ELF-1 (cell line): ENCODE measurements around the gene MYCBPAP.

Experiments used
- DNase-seq: peaks from one replicate; pipeline ENCODE4 v3.0.0-alpha.2; 2016; ENCODE audit warnings: low read depth, low spot score

The MYCBPAP gene

DNA sequence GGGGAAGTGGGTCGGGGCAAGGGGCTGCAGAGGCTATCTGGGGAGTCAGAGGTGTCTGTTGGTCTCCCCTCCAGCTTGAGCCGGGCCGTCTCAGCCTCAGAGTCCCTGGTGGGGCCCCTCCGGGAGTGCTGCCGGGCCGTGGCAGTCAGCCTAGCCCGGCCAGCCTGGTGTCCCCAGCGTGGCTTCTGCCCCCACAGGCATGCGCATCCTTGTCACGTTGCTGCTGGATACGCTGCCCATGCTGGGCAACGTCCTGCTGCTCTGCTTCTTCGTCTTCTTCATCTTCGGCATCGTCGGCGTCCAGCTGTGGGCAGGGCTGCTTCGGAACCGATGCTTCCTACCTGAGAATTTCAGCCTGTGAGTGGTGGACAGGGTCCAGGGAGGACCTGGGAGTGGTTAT, 63.4 kb downstream of the MYCBPAP start:
- DNase-seq, result no peak

DNA sequence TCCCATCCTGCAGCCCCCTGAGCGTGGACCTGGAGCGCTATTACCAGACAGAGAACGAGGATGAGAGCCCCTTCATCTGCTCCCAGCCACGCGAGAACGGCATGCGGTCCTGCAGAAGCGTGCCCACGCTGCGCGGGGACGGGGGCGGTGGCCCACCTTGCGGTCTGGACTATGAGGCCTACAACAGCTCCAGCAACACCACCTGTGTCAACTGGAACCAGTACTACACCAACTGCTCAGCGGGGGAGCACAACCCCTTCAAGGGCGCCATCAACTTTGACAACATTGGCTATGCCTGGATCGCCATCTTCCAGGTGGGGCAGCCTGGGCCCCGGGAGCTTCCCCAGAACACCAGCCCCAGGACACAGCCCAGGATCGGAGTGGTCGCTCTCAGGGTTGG, 64.3 kb downstream of the MYCBPAP start:
- no peak for DNase-seq

DNA sequence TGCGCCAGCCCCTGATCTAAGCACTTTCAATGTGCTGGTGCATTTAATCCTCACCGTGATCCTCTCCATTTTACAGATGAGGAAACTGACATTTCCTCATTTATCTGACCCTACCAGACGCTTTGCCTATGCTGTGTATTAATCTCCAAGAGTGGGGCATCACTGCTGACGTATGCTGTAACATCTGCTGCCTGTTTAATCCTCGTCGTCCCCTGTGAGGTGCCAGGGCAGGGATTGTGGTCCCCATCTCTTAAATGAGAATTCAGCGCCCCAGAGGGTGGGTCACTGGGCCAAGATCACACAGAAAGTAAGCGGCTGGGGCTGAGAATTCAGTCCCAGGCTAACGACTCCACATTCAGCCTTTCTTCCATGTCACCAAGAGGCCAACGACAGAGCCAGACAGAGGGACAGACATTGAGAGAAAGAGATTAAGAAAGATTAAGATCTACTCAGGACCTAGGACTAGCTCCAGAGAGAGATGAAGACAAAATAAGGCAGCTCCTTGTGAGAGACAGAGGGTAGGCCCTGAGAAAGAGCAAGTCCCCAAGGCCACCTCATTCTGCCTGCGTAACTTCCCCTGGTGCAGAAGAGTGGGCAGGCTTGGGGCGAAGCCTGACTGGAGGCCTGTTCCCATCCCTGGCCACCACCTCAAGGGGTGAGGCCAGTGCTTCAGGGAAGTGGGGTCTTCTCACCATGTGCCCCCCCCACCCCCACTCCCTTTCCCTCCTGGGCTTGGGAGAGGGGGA, 65.8 kb downstream of the MYCBPAP start:
- DNase-seq, result no peak

DNA sequence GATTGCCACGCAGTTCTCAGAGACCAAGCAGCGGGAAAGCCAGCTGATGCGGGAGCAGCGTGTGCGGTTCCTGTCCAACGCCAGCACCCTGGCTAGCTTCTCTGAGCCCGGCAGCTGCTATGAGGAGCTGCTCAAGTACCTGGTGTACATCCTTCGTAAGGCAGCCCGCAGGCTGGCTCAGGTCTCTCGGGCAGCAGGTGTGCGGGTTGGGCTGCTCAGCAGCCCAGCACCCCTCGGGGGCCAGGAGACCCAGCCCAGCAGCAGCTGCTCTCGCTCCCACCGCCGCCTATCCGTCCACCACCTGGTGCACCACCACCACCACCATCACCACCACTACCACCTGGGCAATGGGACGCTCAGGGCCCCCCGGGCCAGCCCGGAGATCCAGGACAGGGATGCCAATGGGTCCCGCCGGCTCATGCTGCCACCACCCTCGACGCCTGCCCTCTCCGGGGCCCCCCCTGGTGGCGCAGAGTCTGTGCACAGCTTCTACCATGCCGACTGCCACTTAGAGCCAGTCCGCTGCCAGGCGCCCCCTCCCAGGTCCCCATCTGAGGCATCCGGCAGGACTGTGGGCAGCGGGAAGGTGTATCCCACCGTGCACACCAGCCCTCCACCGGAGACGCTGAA, 67.5 kb downstream of the MYCBPAP start:
- no peak for DNase-seq

DNA sequence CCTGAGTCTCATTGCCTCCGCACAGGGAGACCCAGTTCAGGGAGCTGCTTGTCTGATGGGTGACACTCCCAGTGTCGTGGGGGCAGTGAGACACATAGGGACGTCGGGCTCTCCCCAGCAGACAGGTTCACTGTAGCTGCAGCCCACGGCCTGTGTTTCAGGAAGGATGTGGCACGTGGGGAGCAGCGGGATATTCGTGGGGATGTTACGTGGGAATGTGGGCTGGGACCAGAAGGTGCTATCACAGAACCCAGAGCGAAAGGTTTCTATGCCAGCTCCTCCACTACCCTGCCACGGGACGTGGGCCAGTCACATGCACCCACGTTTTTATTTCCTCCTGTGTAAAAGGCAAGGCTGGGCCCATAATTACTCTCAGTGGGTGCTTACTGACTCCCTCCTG, 68.6 kb downstream of the MYCBPAP start:
- DNase-seq, result no peak

GRCh38 chr17:50577451-50577954, 69.3 kb downstream of the MYCBPAP start:
- DNase-seq, result no peak

- DNase-seq, result no peak
These were observed 69.9 kb downstream of the MYCBPAP start for GRCh38 chr17:50578173-50578572.

DNA sequence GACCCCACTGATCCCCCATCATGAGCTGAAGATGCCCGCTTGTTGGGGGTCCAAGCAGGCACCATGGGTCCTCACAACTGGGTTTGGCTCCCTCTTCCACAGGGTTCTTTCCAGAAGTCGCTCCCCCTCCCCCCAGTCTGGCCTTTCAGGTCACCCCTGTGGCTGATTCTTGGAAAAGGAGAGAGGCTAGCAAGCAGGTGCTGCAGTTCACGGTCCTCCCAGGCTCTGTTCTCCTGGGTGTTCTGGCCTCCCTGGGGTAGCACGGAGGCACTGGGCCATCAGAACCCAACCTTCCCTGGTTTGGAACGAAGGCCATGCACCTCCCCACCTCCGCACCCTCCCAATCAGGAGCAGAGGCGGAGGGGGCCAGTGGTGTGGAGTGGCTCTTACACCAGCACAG, 71.2 kb downstream of the MYCBPAP start:
- no peak for DNase-seq

DNA sequence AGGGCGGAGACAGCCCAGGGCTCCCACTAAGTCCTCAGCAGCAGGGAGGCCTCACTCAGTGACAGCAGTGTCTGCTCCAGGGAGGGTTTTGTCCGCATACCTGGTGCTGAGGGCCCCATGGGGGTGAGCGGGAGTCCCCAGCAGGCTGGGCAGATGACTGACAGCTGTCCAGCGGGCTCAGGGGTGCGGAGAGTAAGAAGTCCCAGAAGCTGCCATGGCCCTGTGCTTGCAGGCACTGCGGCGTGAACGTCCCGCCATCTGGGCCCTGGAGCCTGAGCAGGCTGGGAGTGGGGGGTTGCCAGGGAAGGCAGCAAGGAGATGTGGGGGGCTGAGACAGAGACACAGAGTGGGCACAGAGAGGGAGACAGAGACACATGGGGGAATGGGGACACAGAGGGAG, 72.4 kb downstream of the MYCBPAP start:
- DNase-seq, result no peak
